ENCODE data around the gene SVOP.

Gene SVOP

DNA sequence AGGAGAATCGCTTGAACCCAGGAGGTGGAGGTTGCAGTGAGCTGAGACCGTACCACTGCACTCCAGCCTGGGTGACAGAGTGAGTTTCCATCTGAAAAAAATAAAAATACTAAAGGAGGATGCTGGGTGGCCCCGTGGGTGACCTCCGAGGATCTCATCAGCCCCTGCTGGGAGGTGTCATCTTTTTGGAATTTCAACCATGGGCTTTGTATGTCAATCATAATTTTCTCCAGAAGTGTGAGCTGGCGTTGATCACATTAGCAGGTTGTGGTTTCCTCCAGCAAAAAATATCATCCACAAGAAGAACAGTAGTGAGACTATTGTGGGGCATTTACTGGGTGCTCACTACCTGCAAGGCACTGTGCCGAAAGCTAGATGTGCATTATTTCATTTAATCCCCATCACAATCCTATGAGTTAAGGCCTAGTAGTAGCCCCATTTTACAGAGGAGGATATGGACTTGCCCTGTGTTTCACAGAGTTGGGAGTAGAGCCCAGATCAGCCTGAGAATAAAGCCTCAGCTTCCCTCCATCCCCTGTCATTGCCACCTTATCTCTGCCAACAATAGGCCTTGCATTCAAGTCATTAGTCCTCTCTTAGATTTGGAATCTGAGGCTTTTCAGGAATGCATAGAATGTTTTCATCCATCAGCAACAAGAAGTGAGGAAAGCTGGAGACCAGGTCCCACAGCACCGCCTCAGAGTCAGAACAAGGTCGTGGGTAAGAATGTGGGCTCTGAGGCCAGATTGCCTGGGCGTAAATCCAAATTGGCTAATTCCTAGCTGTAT is 39.8 kb downstream of the SVOP start:
- in situ Hi-C loops (cut with MboI; ENCODE audit: low sequenced_read_pairs): no loop called here

DNA sequence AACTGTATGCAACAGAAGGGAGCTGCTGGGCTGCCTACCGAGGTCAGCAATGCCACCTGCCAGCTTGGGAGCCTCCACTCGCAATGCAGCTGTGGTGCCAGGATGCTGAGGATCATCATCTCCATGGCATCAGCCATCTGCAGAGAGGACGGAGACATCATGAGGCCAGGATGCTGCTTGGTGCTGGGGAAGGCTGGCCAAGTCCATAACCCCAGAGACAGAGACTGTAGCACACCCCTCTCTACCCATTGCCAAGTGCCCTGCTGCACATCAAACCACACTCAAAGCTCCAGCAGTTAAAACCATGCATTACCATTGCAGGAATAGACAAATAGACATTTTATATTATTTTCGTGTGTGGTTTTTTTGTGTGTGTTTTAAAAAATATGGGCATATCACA is 43.5 kb downstream of the SVOP start:
- in situ Hi-C loops (cut with MboI; ENCODE audit: low sequenced_read_pairs): no loop called here

DNA sequence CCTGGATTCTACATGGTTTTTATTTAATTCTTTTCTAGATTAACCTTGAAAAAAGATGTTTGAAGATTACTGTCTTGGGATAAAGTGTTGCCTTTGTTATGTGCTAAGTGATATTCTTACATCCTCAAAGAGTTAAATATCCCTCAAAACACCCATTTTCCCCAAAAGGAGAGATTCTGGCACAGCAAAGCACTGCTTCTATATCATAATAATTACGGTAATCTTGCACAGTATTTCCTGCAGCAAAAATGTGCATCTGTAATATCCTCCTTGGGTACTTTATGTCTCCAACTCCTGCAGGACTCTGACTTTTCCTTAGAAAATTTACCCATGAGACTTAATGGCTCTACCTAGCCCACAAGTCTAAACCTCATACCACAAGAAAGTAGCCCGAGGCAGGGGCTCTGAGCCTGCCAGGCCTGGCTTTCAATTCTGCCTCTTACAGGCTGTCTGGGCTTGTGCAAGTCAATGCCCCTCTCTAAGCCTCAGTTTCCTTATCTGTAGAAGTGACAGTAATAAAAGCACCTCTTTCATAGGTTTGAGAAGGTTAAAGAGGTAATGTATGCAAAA is 45.8 kb downstream of the SVOP start:
- in situ Hi-C loops (cut with MboI; ENCODE audit: low sequenced_read_pairs): no loop called here

DNA sequence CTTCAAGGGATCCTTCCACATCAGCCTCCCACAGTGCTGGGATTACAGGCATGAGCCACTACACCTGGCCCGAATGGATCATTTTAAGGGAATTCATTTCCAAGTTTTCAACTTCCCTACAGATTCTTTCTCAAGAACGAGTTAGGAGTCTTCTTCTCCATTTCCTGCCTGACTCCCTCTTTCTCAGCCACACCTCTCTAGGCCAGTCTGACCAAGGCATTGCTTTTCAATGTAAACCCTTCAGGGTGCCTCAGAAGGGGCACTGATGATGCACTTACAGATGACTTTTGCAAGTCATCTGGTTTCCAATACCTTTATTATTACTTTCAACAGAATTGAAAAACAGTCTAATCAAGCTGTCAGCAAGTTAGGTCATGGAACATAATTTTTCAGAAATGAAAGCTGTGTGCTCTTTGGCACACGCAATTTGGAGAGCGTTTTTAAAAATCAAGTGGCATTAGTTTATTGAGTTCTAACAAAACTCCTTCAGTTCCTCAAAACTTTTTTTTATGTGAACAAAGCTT is 47.2 kb downstream of the SVOP start:
- in situ Hi-C loops (cut with MboI; ENCODE audit: low sequenced_read_pairs): no loop called here

DNA sequence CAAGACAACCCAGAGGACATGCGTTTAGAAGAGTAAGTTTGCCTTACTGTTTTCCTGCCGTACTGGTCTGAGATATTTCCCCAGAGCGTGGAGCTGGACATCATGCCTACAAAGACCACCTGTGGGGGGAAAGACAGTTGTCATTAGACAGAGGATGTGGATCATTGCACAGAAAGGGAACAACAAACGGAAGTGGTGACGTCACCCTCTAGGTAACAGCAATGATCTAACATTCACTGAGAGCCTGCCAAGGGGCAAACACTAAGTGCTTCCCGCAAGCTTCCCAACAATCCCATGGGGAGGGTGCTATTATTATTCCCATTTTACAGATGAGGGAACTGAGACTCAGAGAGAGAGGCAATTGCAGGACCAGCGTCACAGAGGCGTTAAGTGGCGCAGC is 48.5 kb downstream of the SVOP start:
- in situ Hi-C loops (cut with MboI; ENCODE audit: low sequenced_read_pairs): no loop called here

DNA sequence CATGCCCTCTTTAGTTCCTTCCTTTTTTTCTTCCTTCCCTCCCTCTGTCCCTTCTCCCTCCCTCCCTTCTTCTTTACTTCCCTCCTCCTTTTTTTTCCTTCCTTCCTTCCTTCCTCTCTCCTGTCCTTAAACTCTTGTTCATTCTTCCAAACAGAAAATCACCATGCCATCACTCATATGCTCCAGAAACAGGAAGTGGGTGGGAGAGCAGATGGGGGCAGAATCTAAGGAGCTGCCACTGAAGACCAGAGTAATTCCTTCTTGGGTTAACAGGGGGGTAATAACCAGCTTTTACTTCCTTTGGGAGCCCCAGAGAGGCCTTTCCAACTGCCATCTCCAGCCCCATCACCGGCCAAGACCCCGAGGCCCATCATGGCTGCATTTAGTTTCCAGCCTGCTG is 51.2 kb downstream of the SVOP start:
- in situ Hi-C loops (cut with MboI; ENCODE audit: low sequenced_read_pairs): no loop called here

DNA sequence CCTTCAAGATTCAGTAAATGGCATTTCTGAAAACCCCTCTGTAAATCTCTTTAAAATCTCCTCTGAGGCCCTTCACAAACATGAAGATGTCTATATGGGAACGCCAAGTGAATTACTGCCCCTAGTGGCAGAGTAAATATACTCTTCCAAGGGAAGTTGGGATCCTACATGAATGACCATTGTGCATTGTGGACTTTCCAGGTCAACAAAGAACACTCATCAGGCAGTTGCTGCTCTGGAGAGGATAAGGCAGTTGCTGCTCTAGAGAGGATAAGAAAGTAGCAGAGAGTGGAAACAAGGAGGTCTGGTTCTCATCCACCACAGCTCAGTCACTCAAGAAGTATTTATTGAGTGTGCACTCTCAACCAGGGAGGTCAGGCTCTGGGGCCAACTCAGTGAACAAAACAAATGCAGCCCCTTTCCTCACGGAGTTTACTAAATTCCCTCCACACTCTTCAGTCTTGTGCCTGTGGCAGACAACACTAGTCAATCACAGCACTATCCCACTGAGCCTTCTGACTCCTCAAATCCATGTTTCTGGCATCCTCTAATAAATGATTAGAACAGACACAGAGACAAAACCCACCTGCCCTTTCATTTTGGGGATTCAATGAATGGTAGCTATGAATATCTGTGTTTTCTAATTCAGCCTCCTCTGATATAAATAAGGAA is 52.9 kb downstream of the SVOP start:
- in situ Hi-C loops (cut with MboI; ENCODE audit: low sequenced_read_pairs): no loop called here

DNA sequence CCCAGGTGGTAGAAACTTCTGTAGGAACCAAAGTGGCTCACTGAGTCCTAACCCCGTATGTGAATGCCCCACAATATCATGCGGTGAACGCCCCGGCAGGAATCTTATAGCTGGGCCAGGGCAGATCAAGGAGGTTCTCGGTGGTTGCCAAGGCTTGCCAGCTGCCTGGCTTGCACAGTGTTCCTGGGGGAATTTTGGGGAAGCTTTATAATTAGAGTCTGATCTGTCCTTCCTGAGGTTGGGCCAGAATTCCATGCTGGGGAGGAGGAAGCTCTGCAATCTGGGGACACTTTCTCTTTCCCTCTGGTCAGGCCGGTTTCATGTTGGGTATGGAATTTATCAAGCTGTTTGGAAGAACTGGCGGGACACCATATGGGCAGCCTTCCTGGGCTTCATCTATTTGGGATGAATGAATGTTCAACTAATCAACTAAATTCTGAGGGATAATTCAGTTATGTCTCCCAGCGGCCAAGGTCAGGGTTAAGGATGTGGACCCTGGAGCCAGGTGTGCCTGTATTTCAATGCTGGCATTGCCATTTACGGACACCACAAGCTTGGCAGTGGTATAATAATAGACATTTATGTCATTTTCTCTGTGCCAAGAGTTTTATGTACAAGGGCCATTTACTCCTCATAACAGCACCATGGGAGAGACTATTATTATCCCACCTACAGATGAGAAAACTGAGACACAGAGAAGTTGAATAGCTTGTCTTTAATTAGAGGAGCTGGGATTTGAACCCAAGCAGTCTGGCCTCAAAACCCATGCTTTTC is 54.3 kb downstream of the SVOP start:
- in situ Hi-C loops (cut with MboI; ENCODE audit: low sequenced_read_pairs): no loop called here

DNA sequence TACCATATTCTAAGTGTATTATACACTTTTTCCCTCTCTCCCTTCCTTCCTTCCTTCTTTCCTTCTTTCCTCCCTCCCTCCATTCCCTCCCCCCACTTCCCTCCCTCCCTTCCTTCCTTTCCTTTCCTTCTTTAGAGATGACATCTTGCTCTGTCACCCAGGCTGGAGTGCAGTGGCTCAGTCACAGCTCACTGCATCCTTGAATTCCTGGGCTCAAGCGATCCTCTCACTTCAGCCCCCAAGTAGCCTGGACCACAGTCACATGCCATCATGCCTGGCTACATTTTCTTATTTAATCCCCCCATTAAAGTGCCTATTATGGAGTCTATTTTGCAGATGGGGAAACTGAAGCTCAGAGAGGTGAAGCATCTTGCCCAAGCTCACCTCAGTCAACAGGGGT is 55.0 kb downstream of the SVOP start:
- in situ Hi-C loops (cut with MboI; ENCODE audit: low sequenced_read_pairs): no loop called here

DNA sequence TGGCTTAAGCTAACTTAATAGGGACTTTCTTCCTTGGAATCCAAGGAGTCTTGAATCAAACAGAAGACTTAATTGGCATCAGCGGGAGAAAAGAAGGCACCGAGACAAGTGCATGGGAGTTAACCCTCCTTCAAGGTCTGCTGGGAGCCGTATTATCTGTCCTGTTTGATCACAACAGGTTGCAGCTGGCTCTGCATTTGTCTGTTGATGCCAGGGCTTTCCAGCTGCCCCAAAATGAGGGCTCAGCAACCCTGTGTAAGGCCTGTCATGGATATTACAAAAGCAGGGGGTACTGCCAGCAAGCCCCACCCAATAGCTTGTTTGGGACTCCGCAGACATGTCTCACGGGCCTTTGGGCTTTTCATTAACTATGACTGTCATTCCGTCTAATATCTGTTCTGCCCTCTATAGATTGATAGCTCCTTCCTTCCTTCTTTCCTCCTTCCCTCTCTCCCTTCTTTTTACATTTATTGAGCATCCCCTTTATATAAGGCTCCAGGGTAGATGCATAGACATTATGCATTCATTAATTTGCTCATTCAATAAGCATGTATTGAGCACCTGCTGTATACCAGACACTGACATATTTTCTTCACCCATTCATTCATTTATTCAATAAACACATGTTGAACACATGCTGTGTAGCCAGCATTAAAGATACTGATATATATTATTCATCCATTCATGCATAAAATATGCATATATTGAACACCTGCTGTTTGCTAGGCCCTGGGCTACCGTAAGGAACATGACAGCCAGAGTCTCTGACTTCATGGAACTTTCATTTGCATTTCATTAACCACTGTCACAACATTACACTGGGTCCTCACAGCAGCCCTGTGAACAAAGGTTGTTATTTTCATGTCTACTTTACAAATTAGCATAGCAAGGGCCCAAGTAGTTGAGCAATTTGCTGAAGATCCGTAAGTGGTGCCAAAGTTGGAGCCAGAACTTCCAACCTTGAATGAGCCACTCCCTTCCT is 56.2 kb downstream of the SVOP start:
- in situ Hi-C loops (cut with MboI; ENCODE audit: low sequenced_read_pairs): no loop called here

DNA sequence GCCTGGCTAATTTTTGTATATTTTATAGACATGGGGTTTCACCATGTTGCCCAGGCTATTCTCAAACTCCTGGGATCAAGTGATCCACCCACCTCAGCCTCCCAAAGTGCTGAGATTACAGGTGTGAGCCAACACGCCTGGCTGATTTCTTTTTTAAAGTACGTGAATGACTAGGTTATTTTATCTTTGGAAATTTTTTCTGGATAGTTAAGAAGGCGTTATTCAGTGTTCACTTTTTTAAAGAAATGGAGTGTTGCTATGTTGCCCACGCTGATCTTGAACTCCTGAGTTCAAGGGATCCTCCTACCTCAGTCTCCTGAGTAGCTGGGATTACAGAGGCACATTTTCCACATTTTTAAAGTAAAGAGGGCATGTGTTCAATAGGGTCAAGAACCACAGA is 58.6 kb downstream of the SVOP start:
- in situ Hi-C loops (cut with MboI; ENCODE audit: low sequenced_read_pairs): no loop called here

DNA sequence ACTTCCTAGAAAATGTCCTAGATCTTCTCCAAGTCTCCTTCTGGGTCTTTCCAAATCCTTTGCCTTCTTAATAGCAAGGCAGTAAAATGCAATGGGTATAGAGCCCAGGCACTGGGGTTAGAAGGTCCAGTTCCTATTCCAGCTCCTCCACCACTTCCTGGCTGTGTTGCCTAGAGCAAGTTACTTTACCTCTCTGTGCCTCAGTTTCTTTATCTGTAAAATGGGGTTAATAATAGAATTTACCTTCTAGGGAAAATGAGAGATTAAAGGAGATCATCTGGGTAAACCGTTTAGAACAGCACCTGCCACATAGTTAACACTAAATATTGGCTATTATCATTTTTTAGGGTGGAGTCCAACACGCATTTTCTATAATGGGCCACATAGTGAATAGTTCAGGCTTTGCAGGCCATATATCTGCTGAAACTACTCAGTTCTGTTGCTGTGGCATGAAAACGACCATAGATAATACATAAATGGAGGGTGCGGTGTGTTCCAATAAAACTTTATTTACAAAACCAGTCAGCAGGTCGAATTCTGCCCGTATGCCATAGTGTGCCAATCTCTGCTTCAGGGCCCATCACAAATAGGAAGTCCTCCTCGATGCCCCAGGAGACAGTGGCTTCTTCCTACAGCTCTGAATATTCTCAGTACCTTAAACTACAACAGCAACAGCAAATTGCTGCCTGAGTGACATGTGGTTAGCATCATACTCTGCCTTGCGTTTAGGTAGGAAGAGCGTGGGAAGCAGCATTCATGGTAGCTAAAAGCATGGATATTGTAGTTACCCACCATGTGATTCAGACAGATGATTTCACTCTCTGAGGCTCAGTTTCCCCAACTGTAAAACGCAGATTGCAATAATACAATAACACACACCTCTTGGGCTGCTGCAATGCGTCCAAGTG is 60.9 kb downstream of the SVOP start:
- in situ Hi-C loops (cut with MboI; ENCODE audit: low sequenced_read_pairs): loop anchor here (10.0 kb wide), 1 partner anchor 395 kb away; the partner anchor contains the start of genes ISCU and SART3

DNA sequence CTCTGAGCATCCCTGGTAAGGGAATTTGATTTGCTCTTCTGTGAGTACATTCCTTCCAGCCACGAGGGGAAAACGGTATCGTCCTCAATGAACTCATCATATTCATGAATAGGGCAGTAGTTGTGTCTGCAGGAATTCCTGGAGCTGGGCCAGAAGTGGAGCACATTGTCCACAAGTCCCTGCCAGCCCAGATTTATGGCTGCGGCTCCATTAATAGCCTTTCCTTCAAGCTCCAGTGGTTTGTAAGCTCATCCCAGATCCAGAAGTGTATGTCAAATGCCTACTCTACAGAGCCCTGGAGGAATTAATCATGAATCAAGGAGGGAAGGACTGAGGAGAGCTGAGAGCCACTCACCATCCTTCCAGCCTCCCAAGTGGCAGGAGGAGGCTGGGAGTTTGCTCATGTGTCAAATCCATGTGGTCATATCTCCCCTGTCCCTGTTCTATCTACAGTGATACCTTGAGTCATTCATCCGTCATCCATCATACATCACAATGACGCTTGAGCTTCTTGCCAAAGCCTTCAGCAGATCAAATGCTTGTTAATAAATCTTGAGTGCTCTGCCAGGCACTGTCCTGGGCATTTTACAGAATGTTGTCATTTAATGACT is 65.5 kb downstream of the SVOP start:
- in situ Hi-C loops (cut with MboI; ENCODE audit: low sequenced_read_pairs): loop anchor here (10.0 kb wide), 1 partner anchor 391 kb away; the partner anchor contains the start of genes ISCU and SART3

DNA sequence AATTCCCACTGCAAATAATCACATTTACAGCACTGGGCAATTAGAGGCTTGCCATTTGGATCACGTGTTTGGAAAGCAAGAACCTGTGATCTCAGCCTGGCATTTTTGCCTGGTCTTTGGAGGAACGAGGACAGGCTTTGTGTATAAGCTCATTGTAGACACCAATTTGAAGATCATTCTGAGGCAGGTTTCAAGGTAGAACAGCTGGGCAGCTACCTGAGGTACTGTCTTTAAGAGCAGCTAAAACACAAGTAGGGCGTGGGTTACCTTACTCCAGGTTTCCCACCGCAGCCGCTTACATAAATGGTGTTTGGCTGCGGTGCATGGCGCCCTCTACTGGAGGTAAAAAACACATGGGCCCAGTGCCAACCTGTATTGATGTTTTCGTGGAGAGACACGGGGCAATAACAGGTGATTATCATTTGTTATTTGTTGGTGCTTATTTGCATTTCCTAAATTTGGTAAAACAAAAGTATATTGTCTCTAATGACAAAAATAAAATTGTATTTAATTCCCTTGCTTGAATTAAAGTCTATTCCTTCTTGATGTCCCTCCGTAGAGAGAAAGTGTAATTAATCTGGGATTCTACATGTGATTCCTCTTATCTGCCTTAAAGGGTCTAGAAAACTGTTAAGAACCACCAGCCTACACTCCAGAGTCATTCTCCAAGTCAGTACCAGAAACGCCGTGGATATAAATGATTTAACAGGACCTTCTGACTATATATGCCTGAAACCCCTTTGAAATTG is 69.7 kb downstream of the SVOP start:
- in situ Hi-C loops (cut with MboI; ENCODE audit: low sequenced_read_pairs): loop anchor here (10.0 kb wide), 1 partner anchor 386 kb away; the partner anchor contains the start of genes ISCU and SART3

DNA sequence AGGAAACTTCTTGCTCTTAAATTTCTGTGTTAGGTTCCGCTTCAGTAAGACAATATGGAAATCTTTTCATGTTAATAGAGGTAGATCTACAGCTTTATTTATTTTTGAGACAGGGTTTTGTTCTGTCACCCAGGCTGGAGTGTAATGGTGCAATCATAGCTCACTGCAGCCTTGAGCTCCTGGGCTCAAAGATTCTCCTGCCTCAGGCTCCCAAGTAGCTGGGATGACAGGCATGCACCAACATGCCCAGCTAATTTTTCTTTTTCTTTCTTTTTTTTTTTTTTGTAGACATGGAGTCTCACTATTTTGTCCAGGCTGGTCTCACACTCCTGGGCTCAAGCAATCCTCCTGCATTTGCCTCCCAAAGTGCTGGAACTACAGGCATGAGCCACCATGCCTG is 70.9 kb downstream of the SVOP start:
- in situ Hi-C loops (cut with MboI; ENCODE audit: low sequenced_read_pairs): loop anchor here (10.0 kb wide), 1 partner anchor 385 kb away; the partner anchor contains the start of genes ISCU and SART3

DNA sequence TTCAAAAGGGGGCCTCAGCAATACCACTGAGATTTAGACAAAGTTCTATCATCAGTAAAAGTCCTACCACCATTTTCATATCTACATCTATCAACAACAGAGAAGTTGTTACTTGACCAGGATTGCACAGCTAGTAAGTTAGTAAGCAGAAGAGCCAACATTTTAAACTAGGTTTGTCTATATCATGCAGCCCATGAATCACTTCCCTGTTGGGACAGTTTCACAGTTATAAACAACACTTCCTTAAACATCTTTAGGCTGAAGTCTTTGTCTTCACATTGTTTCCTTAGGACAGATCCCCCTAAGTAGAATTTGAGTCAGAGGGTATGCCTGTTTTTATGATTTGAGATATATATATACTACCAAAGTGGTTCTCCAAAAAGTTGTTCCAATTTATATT is 72.5 kb downstream of the SVOP start:
- in situ Hi-C loops (cut with MboI; ENCODE audit: low sequenced_read_pairs): no loop called here

DNA sequence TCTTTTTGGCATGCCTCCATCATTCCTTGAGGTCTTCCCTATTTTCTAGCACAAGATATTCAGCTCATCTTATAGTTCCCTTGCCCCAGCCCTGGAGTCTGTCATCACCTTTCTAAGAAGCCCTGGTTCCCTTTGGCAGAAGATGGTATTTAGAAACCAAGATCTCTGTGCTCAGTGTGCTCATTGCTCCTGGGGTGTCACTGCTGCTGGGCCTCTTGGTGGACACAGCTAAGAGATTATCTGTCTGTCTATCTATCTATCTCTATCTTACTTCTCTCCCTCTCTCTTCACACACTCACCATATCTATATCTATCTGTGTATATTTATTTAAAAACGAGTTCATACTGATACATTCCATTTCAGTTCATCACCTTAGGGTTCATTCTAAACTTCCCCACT is 73.8 kb downstream of the SVOP start:
- in situ Hi-C loops (cut with MboI; ENCODE audit: low sequenced_read_pairs): no loop called here

DNA sequence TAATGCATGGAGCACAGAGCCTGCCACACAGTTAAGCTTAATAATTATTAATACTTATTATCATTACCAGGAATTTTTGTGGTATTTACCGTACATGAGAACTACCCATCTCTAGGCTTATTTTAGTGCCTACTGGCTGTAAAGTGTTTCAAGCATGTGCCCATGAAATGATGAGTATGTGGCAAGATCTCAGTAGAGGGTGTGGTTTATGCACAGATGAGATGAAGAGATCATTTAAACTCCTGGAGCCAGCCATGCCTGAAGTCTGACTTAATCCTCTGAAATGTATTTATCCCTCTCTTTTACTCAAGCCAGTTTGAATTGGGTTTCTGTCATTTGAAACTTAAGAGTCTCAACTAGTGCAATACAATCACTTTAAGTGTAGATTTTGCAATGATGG is 80.7 kb downstream of the SVOP start:
- in situ Hi-C loops (cut with MboI; ENCODE audit: low sequenced_read_pairs): no loop called here
